ENCODE results near the gene FDPS.

The FDPS gene

DNA sequence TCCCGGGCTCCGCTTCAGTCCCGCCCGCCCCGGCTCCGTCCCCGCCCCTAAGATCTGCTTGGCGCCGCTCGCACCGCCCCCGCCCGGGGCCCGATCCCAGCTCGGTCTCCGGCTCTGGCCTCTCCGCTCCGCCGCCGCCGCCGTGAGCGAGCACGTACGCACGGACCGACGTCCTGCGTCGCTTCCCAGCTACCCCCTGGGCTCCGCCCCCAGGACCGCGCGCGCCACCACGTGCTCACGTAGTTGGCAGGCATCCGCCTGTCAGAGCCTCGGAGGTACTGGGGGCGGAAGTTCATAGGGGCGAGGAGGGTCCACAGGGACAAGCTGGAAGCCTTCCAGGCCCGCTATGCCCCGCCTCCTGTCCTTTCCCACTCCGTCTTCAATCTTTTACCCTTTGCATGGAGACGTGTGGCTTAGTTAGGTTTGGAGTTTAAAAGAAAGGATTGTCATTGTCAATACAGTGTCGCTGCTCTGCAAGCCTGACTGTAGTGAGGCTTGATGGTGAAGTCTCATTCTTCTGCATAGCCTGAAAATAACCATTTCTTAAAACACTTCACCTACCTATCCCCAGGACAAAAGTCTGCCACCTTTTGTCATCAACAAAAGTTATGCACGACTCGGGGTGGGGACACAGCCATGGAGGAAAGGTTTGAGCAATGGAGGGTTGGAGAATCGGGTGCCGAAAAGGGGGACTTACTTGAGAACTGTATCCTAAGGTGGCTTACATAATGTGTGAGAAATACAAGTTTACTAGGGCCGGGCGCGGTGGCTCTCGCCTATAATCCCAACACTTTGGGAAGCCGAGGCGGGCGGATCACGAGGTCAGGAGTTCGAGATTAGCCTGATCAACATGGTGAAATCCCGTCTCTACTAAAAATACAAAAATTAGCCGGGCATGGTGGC lies 35.1 kb upstream of the FDPS start, which contains the start of gene CLK2:
CLK2 (minus strand) TSS at position 162 of the 903 bp plus-strand sequence. CDS start 2,527 bp downstream, outside the sequence.
- H3K27ac ChIP-seq: peak within 1 kb of the TSS; percentile 94
- peaks cover 30 to 34% of the 10 kb centered on the region in 2 experiments for H3K4me1 ChIP-seq (ENCODE audit: control insufficient read depth in 1 of 2, insufficient read depth in 1 of 2, low read depth in 1 of 2, low read length in 1 of 2)
- TF ChIP-seq, protein P1, sequence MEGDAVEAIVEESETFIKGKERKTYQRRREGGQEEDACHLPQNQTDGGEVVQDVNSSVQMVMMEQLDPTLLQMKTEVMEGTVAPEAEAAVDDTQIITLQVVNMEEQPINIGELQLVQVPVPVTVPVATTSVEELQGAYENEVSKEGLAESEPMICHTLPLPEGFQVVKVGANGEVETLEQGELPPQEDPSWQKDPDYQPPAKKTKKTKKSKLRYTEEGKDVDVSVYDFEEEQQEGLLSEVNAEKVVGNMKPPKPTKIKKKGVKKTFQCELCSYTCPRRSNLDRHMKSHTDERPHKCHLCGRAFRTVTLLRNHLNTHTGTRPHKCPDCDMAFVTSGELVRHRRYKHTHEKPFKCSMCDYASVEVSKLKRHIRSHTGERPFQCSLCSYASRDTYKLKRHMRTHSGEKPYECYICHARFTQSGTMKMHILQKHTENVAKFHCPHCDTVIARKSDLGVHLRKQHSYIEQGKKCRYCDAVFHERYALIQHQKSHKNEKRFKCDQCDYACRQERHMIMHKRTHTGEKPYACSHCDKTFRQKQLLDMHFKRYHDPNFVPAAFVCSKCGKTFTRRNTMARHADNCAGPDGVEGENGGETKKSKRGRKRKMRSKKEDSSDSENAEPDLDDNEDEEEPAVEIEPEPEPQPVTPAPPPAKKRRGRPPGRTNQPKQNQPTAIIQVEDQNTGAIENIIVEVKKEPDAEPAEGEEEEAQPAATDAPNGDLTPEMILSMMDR (IDR thresholded peaks at IDR 0.05): peak; percentile 35
- peaks cover 23% of the 10 kb centered on the region for H3K36me3 ChIP-seq
- H3K9me3 ChIP-seq: no peaks in the 10 kb centered on the region
- H3K27me3 ChIP-seq: peaks cover 17% of the 10 kb centered on the region
- H3K4me3 ChIP-seq (ENCODE audit: low read depth in 1 of 2, low read length in 1 of 2): peak within 1 kb of the TSS; percentile 72 to 94

DNA sequence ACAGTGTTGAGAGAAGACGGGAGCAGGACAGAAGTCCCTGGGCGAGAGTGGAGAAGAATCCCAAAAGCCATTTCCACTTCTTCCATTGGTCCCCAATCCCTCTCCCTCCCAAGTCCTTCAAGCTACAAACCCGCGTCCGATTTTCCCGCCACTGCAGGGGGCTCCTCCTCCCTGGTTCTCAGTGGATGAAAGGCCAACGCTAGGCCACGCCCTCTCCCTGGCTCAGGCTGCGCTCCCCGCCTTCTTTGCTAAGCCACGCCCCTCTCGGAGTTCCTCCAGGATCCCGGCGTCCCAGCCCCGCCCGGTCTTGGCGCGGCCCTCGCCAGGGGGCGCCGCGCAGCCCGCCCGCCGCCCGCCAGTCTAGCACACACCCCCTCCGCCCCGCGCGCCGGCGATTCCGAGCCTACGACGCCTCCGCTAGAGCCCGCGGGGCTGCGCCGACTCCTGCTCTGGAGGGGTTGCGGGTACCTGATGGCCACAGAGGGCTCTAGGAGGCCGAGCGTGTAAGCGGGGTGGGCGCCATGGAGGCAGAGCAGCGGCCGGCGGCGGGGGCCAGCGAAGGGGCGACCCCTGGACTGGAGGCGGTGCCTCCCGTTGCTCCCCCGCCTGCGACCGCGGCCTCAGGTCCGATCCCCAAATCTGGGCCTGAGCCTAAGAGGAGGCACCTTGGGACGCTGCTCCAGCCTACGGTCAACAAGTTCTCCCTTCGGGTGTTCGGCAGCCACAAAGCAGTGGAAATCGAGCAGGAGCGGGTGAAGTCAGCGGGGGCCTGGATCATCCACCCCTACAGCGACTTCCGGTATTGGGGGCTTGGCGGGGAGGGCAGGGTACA lies 31.4 kb upstream of the FDPS start, which contains the start of gene HCN3:
HCN3 (plus strand) TSS at position 394 of the 832 bp plus-strand sequence; CDS start at position 522, 128 bp downstream.
- peaks cover 28 to 32% of the 10 kb centered on the region in 2 experiments for H3K4me1 ChIP-seq (ENCODE audit: control insufficient read depth in 1 of 2, insufficient read depth in 1 of 2, low read depth in 1 of 2, low read length in 1 of 2)
- peak within 1 kb of the TSS; percentile 35 for H3K27ac ChIP-seq
- H3K27me3 ChIP-seq: peaks cover 31% of the 10 kb centered on the region
- H3K4me3 ChIP-seq (ENCODE audit: low read depth in 1 of 2, low read length in 1 of 2): peak within 1 kb of the TSS; percentile 62 to 71
- no peaks in the 10 kb centered on the region for H3K9me3 ChIP-seq
- no peaks in the 10 kb centered on the region for H3K36me3 ChIP-seq
- TF ChIP-seq, protein P1 (IDR thresholded peaks at IDR 0.05): peak; percentile 68

DNA sequence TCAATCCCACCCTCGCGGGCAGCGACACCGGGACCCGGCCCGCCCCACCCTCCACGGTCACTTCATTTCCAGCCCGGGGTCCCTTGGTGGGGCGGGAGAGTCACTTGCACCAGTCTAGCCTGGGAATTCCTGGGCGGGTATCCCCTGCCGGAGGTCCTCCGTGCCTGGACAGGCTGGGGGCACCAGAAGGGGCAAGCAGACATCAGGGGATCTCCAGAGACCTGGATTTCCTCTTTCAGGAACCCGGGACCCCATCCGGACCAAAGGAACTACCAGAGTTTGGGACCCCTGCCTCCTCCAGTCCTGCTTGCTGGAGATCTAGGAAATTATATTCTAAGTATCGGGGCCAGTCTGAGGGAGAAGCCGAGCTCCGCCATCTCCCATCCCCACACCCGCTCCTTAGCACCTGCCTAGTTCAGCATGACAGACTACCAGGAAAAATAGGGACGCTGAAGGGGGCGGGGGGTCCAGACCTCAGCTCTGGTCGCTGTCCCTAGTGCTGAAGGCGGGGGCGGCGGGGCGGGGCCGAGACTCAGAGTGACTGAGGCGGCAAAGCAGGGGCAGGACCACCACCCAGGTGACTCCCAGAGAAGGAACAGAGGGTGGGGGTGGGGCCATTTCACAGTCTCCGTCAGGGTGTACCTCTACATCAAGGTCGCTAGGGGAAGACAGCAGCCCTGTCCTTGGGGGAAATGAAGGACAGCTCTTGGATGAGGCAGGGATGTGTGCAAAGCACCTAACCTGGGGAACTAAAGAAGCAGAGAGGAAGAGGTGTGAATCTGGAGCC lies 30.6 kb upstream of the FDPS start:
- Histone ChIP-seq H3K4me1 (ENCODE audit: control insufficient read depth in 1 of 2, insufficient read depth in 1 of 2, low read depth in 1 of 2, low read length in 1 of 2) (peaks cover 22 to 25% of the 10 kb centered on the region in 2 experiments), H3K27ac (no peak overlapping the region), H3K4me3 (ENCODE audit: low read depth in 1 of 2, low read length in 1 of 2) (peak overlapping the region; percentile 62 to 71), H3K36me3 (no peaks in the 10 kb centered on the region), H3K27me3 (peaks cover 31% of the 10 kb centered on the region), H3K9me3 (no peaks in the 10 kb centered on the region)
- TF ChIP-seq, protein P1 (IDR thresholded peaks at IDR 0.05): no peak

DNA sequence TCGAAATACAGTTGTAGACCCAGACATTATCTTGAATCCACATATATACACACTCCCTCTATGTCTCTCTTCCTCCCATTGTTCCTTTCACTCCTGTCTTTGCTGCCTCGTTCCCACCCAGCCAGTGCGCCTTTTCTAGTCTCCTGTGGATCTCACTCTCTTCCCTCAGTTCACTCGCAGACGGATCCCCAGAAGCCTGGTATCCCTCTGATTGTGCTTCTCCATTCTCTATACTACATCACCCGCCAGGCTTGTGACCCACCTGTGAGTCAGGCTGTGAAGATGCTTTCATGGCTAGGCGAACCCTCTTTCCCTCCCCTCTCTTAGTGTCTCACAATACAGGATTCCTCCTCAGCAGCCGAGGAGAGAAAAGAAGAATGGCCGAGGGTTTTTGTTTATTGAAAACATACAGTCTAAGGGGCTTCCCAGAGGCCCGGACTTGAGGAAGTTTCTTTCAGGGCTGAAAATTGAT lies 29.9 kb upstream of the FDPS start:
- H3K27me3 ChIP-seq: peaks cover 31% of the 10 kb centered on the region
- no peak overlapping the region for H3K27ac ChIP-seq
- TF ChIP-seq, protein P1 (IDR thresholded peaks at IDR 0.05): no peak
- H3K4me1 ChIP-seq (ENCODE audit: control insufficient read depth in 1 of 2, insufficient read depth in 1 of 2, low read depth in 1 of 2, low read length in 1 of 2): peaks cover 18 to 21% of the 10 kb centered on the region in 2 experiments
- H3K9me3 ChIP-seq: no peaks in the 10 kb centered on the region
- no peaks in the 10 kb centered on the region for H3K36me3 ChIP-seq
- no peak overlapping the region for H3K4me3 ChIP-seq (ENCODE audit: low read depth in 1 of 2, low read length in 1 of 2)

DNA sequence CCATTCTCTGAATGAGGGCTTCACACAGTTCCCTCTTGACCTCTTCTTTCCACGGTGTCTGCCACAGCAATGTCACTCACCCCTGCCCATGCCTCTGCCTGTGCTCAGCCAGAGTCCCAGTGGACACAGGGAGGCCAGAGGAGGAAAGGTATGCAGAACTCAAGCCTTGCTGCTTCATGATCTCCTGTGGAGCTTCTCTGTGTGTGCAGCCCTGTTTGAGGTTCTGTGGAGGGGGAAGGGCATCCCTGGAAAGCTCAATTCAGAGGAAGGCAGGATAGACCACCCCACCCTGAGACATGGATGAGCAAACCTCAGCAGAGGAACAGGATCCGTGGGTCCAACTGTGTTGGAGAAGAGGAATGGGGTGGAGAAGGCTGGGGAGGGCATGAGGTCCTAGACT lies 29.4 kb upstream of the FDPS start:
- Histone ChIP-seq H3K27ac (no peak overlapping the region), H3K4me1 (ENCODE audit: control insufficient read depth in 1 of 2, insufficient read depth in 1 of 2, low read depth in 1 of 2, low read length in 1 of 2) (peaks cover 15 to 18% of the 10 kb centered on the region in 2 experiments), H3K4me3 (ENCODE audit: low read depth in 1 of 2, low read length in 1 of 2) (no peak overlapping the region), H3K27me3 (peaks cover 31% of the 10 kb centered on the region), H3K9me3 (no peaks in the 10 kb centered on the region), H3K36me3 (no peaks in the 10 kb centered on the region)
- TF ChIP-seq, protein P1 (IDR thresholded peaks at IDR 0.05): no peak

Data from neutrophil (primary cell).